CD4-positive, alpha-beta T cell treated with Interleukin-15 for 1 hour (primary cell): ENCODE results near the gene PDLIM5.
"Not testable (repeated sequence)": the region's sequence is repeated elsewhere in the genome, so short reads cannot be mapped to it uniquely, and the experiment has no call there.

Experiments
- DNase-seq: peaks from one replicate; pipeline ENCODE4 v3.0.0-alpha.2; 2020

The PDLIM5 gene

GRCh38 chr4:94665021-94665420 is 213.3 kb downstream of the PDLIM5 start:
- DNase-seq = not testable (repeated sequence)

- DNase-seq = no peak
These were observed 214.0 kb downstream of the PDLIM5 start for GRCh38 chr4:94665500-94666404.

DNA sequence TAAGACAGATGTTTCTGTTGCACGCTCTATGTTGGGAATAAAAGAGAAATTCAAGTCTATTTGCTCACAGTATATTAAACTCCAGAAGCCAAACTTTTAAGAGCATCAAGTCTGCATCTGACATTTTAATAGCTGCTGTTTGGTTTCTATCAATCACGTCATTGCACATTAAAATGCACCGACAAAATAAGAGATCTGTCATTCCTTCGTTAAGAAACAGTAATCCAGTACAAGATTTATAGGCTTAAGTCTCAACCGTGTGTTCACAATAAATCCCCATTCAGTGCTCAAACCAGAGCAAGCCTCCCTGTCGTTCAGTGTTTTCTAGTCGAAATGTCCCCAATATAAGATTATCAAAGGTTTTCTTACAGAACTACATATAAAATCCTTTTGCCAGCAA is 217.0 kb downstream of the PDLIM5 start:
- DNase-seq = no peak

- no peak for DNase-seq
These were observed 218.2 kb downstream of the PDLIM5 start for GRCh38 chr4:94669672-94670664.

- DNase-seq = no peak
These were observed 219.4 kb downstream of the PDLIM5 start for GRCh38 chr4:94671113-94671512.

DNA sequence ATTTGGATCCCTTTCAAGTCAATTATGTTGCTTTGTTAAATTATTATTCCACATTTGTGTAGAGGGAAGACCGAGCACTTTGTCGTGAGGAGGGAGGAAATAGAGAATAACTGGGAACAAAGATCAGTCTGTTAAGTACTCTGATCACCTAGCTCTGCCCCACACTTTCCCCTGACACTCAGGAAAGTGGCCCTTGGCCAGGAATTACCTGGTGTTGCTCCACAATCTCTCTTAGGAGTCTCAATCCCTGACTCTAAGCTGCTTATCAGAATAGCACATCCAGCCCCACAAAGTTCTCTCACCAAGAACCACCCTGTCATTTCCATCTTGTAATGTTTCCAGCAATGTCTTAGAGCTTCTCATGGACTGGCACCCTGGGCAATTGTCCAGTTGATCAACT is 222.2 kb downstream of the PDLIM5 start:
- no peak for DNase-seq

- DNase-seq = no peak
These were observed 225.2 kb downstream of the PDLIM5 start for GRCh38 chr4:94676970-94677369.

DNA sequence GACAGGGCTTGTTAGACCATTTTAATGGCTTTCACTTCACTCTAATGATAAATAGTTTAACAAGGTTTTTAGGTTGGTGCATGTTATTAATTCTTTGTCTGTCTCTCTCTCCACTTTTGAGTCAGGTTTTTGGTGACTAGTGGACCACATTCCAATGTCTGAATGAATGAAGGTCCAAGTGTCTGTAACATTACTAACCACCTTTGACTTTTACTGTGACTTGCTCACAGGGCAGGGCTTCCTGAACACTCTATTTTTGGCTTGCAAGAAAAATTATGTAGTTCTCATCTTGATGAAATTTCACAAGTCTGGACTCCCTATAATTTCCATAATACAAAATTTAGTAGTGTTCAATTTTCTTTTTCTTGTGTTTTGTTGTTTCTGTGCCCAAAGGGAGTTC is 227.2 kb downstream of the PDLIM5 start:
- DNase-seq = no peak

DNA sequence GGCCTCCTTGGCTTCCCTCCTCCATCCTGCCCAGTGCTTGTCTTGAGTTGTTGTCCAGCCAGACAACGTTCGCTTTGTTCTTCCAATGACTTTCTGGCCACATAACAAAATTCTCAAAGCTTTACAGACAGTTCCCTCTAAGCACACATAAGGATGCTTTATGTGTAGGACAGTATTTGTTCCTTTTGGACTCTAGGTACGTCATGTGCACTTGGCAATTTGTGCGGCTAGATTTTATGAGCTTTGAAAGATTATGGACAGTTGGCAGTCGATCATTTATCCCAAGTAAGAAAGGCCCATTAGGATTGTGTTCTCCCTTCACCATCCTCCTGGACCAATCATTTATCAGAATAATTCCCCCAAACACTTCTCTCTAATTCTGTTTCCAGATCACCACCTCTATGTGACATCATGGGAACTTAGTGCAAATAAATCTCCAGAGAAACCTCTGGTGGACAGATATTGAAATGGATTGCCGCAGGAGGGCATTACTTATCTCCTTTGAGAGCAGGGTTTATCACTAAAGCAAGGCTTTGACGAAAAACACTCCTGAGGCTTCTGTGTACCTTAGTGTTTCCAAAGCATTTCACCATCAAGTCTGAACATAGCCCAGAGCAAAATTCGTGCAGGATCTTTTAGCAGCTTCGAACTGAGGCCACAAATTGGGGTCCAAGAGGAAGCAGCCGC is 228.6 kb downstream of the PDLIM5 start:
- no peak for DNase-seq

DNA sequence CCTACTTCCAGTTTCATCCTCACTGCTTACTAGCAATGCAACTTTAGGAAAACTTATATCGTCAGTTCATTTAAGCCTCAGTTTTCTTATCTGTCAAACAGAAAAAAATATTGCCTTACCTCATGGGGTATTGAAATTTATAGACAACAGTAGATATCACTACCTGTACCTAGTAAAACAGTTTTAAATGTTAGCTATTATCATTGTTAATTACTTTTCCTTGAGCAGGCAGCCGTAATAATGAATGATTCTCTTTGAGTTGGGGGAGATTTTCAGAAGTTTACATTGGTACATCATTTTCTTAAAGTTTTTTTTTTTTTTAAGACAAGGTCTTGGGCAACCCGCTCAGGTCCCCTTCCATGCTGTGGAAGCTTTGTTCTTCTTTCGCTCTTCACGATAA is 234.3 kb downstream of the PDLIM5 start:
- no peak for DNase-seq

GRCh38 chr4:94689155-94689860 is 237.6 kb downstream of the PDLIM5 start:
- no peak for DNase-seq

DNA sequence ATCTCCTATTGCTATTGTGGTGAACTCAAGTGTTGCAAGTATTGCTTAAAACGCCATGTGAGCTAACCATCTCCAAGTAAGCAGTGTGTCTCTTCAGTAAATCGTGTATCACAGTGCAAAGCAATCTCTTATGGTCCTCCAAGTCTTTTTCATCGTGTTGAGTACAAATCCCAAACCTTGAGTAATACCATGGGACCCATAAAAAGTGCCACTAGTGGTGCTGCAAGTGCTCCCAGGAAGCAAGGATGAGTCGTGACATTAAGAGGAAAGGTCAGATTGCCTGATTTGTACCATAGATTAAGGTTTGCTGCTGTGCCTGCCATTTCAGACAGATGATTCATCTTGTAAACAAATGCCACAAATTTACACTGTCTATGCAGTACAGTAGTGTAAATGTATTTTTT is 239.1 kb downstream of the PDLIM5 start:
- no peak for DNase-seq

- no peak for DNase-seq
These were observed 239.8 kb downstream of the PDLIM5 start for GRCh38 chr4:94691552-94691951.

DNA sequence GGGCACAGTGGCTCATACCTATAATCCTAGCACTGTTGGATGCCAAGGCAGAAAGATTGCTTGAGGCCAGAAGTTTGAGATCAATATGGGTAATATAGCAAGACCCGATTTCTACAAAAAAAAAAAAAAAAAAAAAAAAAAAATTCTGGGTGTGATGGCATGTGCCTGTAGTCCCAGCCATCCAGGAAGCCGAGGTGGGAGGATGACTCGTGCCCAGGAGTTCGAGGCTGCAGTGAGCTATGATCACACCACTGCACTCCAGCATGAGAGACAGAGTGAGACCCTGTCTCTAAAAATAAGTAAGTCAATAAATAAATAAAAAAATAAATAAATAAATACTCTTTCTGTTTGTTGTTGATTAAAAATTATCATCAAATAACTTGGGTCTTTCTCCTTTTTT is 243.6 kb downstream of the PDLIM5 start:
- no peak for DNase-seq

- no peak for DNase-seq
These were observed 246.4 kb downstream of the PDLIM5 start for GRCh38 chr4:94698187-94698586.

GRCh38 chr4:94700298-94700697 is 248.6 kb downstream of the PDLIM5 start:
- no peak for DNase-seq

DNA sequence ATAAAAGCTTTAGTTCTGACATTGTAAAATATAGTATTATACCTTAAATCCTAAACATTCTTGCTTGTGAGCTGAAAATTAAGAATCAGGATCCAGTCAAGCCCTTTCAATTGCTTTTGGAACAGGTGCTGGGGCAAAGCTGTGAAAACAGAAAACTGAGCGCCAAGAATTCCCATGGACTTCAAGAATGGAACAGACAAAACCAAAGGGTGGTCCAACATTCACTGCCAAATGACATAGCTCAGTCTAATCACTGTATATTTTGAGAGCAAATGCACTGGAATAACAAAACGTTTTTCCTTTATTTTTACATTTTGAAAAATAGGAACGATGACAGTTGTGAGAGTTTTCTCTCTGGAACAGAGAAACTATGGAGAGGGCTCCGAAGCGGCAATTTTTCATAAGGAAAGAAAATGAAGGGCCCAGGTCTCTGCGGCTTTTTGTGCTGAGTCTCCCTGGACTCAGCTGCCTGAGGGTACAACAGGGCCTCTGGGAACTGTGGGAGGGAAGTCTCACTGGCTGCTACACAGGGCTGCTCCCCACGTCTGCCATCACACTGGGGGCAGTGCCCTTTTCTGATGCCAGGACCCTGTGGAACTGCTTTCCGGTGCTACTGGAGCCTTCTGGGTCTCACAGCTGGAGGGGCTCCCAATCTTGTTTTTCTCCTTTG is 250.0 kb downstream of the PDLIM5 start:
- no peak for DNase-seq

DNA sequence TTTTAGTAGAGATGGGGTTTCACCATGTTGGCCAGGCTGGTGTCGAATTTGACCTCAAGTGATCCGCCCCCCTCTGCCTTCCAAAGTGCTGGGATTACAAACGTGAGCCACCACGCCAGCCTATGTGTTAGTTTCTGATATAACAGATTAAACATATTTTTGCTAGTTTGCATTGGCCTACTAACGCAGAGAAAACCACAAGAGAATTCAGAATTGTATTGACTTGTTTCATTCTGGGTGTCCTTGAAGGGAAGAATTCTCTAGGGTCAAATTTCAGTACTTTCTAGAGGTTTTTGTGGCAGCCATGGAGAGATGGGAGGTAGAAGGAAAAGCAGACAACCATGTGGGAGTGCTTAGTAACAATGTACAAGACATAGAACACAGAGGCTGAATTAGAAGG is 259.9 kb downstream of the PDLIM5 start:
- DNase-seq = no peak

DNA sequence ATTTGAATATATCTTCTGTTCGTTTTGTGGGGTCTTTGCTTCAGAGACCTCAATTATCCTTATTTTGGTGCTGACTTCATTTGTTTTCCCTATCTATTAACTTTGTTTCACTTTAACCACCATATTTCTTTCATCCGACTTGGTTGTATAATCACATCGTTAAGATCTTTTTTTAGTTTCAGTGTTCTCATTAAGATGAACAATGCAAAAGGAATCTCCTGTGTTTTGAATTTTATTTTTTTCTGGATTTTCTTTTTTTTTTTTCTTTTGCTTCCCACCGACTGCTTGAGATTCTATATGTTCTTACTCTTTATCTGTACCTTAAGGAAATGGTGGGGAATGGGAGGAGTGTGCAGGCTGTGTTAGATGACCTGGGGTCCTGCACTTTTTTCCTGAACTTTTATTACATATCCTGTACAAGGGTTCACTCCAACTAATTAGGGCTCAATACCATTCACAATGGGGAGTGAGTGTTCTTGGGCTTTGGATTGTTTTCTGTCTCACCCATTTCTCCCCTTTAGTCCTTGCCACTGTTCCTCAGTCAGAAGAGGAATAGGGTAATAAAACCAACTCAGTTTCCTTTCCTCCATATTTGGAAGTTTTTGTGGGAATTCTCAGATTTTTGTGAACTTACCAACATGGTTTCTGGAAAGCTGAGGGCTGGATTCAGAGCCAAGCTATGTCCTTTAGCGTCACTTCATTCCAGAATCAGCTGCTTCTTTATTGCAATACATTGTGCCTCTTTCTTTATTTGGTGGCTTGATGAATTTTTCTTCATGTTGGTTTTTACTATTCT is 262.8 kb downstream of the PDLIM5 start:
- no peak for DNase-seq

DNA sequence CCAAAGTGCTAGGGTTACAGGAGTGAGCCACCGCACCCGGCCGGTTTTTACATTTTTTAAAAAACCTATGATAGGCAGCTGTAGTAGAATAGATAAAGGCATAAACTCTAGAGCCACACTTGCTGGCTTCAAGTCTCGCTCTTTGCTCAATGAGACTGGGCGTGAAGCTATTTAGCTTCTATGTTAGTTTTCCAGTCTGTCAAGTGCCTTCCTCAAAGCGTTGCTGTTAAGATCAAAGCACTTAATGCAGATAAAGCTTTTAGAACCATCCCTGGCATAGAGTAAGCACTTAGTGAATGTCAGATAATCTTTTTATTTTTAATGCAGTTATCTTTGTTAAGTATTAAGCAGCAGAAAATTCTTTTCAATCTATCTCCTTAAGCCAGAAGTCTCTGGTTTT is 264.0 kb downstream of the PDLIM5 start:
- no peak for DNase-seq
